HTERT RPE-1 (cell line): ENCODE measurements around the gene GSE1.

ENCODE experiments used
- in situ Hi-C: fragments of 300-500 bp; cut with MboI; formaldehyde crosslinking; loops from 4 replicates; pipeline ENCODE4 v1.14.3; 2020; ENCODE audit warnings: low sequenced_read_pairs

GSE1 gene

GRCh38 chr16:85645021-85645589 is 32.0 kb downstream of the GSE1 start:
- in situ Hi-C loops = no loop called here

GRCh38 chr16:85646358-85646907 is 33.3 kb downstream of the GSE1 start:
- in situ Hi-C loops = no loop called here

- in situ Hi-C loops = no loop called here
Observed at GRCh38 chr16:85646976-85647375, 33.9 kb downstream of the GSE1 start.

- in situ Hi-C loops = no loop called here
Observed at GRCh38 chr16:85648070-85648714, 35.1 kb downstream of the GSE1 start.

- in situ Hi-C loops = no loop called here
Observed at GRCh38 chr16:85648805-85649204, 35.7 kb downstream of the GSE1 start.

GRCh38 chr16:85649411-85650134 is 36.5 kb downstream of the GSE1 start:
- in situ Hi-C loops = no loop called here

- in situ Hi-C loops = no loop called here
Observed at GRCh38 chr16:85650135-85650843, 37.2 kb downstream of the GSE1 start.

- in situ Hi-C loops = no loop called here
Observed at GRCh38 chr16:85650844-85651628, 37.9 kb downstream of the GSE1 start.

GRCh38 chr16:85651629-85652430 is 38.7 kb downstream of the GSE1 start:
- in situ Hi-C loops = no loop called here

- in situ Hi-C loops = no loop called here
Observed at GRCh38 chr16:85652431-85653221, 39.5 kb downstream of the GSE1 start.

GRCh38 chr16:85653290-85653891 is 40.3 kb downstream of the GSE1 start:
- in situ Hi-C loops = no loop called here

GRCh38 chr16:85654251-85655095 is 41.4 kb downstream of the GSE1 start:
- in situ Hi-C loops = no loop called here

GRCh38 chr16:85655216-85656129 is 42.4 kb downstream of the GSE1 start:
- in situ Hi-C loops = no loop called here

GRCh38 chr16:85656351-85657266 is 43.5 kb downstream of the GSE1 start:
- in situ Hi-C loops = no loop called here

GRCh38 chr16:85657267-85657650 is 44.1 kb downstream of the GSE1 start:
- in situ Hi-C loops = no loop called here

GRCh38 chr16:85657996-85658395 is 44.9 kb downstream of the GSE1 start:
- in situ Hi-C loops = no loop called here
